HUES48 (cell line): ENCODE measurements around the gene TP53AIP1.

Source experiments
- H3K27ac ChIP-seq: one replicate; pipeline ENCODE4 v1.7.0; 2013; ENCODE audit warnings: low read depth, low read length, inconsistent platforms
- H3K27me3 ChIP-seq: 2 replicates; pipeline ENCODE4 v1.6.1; 2013; ENCODE audit warnings: mild to moderate bottlenecking, low read length; ENCODE audit not compliant: control insufficient read depth, insufficient read depth
- H3K36me3 ChIP-seq: 2 replicates; pipeline ENCODE4 v1.6.1; 2013; ENCODE audit warnings: low read length; ENCODE audit not compliant: control insufficient read depth, insufficient read depth
- H3K4me1 ChIP-seq: 2 replicates; pipeline ENCODE4 v1.6.1; 2013; ENCODE audit warnings: mild to moderate bottlenecking, low read length; ENCODE audit not compliant: control insufficient read depth, insufficient read depth
- H3K4me3 ChIP-seq: 2 replicates; pipeline ENCODE4 v1.5.1; 2013; ENCODE audit warnings: mild to moderate bottlenecking, low read depth, low read length
- H3K9ac ChIP-seq: 2 replicates; pipeline ENCODE4 v1.6.1; 2013; ENCODE audit warnings: mild to moderate bottlenecking, low read depth, low read length, moderate library complexity
- H3K9me3 ChIP-seq: 2 replicates; pipeline ENCODE4 v1.6.1; 2013; ENCODE audit warnings: low read length; ENCODE audit not compliant: control insufficient read depth, insufficient read depth

The TP53AIP1 gene

DNA sequence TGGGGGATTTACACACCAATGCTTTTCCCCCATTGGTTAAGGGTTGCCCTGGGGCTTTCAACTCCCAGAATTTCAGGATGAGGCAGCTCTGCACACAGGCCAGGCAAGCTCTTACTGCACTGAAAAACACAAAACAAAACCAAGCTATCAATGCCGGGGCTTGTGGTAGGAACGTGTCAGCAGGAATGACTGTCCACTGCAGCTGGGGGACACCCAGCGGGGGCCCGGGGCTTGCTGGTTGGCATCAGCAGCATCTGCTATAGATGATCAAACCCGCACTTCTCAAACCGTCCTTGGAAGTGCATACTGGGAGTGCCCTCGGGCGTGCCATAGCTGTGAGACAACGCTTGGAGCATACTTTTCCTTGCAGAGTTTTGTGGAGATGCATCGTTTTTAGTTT lies 7.7 kb downstream of the TP53AIP1 start:
- no peak overlapping the region for H3K27ac ChIP-seq
- no peaks in the 10 kb centered on the region for H3K9me3 ChIP-seq
- peaks cover 14% of the 10 kb centered on the region for H3K4me1 ChIP-seq
- no peak overlapping the region for H3K4me3 ChIP-seq
- no peak overlapping the region for H3K9ac ChIP-seq
- H3K27me3 ChIP-seq: peaks cover 36% of the 10 kb centered on the region
- H3K36me3 ChIP-seq: no peaks in the 10 kb centered on the region

DNA sequence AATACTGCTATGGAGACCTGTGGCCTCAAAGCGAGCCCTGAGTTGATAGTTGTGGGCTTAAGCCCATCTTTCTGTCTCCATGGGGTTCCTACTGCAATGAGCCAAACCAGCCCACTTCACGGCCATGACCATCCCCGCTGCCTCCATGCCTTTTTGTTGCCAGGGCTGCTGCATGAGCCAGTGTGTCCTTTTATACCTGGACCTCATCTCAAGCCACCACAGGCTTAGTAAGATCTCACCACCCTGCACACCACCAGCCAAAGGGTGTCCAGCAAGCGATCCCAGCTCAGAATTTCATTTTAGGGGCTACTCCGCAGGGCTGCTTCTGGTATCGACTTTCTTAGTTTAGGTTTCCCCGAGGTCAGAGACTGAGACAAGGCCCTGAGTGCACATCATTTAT lies 8.3 kb downstream of the TP53AIP1 start:
- Histone ChIP-seq H3K27ac (no peak overlapping the region), H3K36me3 (no peaks in the 10 kb centered on the region), H3K9me3 (no peaks in the 10 kb centered on the region), H3K27me3 (peaks cover 42% of the 10 kb centered on the region), H3K4me1 (peaks cover 19% of the 10 kb centered on the region), H3K4me3 (no peak overlapping the region), H3K9ac (no peak overlapping the region)

DNA sequence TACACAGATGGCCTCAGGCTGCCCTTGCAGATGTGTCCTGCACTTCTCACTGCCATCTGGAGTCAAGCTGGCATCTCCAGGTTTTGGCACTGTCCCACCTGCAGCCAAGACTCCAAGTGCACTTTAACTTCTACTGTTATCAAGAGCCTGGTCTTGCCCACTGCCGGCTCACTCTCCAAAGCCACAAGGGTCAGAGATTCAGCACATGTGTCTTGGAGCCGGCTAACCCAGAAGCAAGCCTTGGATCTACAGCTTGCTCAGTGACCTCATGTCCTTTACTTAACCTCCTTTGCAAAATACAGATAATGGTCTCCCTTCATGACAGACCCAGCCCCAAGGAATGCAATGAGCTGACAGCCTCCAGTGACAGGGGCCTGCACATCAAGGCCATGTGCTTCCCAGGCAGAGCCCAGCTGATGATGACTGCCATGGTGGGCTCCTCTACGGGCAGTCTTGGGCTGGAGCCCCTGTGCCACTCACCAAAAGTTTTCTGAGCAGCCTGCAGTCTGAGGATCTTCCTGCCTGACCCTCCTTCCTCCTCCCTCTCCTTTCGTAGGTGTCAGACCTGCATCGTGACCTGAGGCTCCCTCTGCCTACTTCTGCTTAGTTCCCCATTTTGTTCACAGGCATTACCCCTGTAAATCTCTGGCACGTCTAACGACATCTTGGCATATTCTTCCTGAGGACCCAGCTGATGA lies 9.0 kb downstream of the TP53AIP1 start:
- Histone ChIP-seq H3K36me3 (no peaks in the 10 kb centered on the region), H3K9ac (no peak overlapping the region), H3K4me1 (peaks cover 22% of the 10 kb centered on the region), H3K4me3 (no peak overlapping the region), H3K9me3 (no peaks in the 10 kb centered on the region), H3K27me3 (peaks cover 47% of the 10 kb centered on the region), H3K27ac (no peak overlapping the region)

- Histone ChIP-seq H3K9ac (no peak overlapping the region), H3K36me3 (no peaks in the 10 kb centered on the region), H3K4me3 (no peak overlapping the region), H3K4me1 (peaks cover 30% of the 10 kb centered on the region), H3K27ac (no peak overlapping the region), H3K27me3 (peaks cover 67% of the 10 kb centered on the region), H3K9me3 (no peaks in the 10 kb centered on the region)
These were observed 11.0 kb downstream of the TP53AIP1 start for GRCh38 chr11:128931668-128932067.

DNA sequence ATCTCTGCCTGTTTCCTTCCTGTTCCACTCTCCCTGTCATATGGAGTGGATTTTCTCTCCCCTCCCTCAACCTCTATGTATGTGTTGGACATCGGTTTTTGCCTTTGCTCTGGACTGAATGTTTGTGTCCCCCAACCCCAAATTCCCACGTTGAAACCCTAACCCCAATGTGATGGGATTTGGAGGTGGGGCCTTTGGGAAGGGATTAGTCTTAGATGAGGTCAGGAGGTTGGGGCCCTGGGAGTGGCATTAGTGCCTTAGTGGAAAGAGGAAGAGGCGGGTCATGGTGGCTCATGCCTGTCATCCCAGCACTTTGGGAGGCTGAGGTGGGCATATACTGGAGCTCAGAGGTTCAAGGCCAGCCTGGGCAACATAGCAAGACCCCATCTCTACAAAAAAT lies 11.6 kb downstream of the TP53AIP1 start:
- Histone ChIP-seq H3K27ac (no peak overlapping the region), H3K36me3 (no peaks in the 10 kb centered on the region), H3K27me3 (peaks cover 72% of the 10 kb centered on the region), H3K4me3 (no peak overlapping the region), H3K9me3 (no peaks in the 10 kb centered on the region), H3K4me1 (peaks cover 31% of the 10 kb centered on the region), H3K9ac (no peak overlapping the region)

GRCh38 chr11:128929991-128930390 lies 12.7 kb downstream of the TP53AIP1 start:
- H3K4me3 ChIP-seq: no peak overlapping the region
- no peaks in the 10 kb centered on the region for H3K36me3 ChIP-seq
- H3K9ac ChIP-seq: no peak overlapping the region
- H3K9me3 ChIP-seq: no peaks in the 10 kb centered on the region
- H3K27ac ChIP-seq: no peak overlapping the region
- peaks cover 82% of the 10 kb centered on the region for H3K27me3 ChIP-seq
- H3K4me1 ChIP-seq: peaks cover 37% of the 10 kb centered on the region

DNA sequence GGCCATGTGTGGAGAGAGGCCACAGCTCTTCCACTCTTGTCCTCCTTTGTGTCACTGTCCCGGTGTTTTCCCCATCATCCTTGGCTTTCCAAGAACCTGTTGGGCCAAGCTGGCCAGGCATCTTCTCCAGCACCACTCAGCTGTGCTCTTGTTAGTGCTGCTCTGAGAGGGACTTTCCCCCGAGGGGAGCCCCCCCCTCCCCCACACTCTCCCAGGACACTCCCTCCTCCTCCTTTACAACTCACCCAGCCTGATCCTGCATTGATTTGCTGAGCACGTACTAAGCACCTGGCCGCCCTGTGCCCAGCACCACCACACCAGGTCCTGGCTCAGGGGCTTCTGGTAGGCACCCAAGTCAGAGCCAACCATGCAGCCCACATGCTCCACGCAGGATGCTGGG lies 13.2 kb downstream of the TP53AIP1 start:
- Histone ChIP-seq H3K27ac (no peak overlapping the region), H3K9me3 (no peaks in the 10 kb centered on the region), H3K4me1 (peaks cover 37% of the 10 kb centered on the region), H3K9ac (no peak overlapping the region), H3K4me3 (no peak overlapping the region), H3K27me3 (peaks cover 82% of the 10 kb centered on the region), H3K36me3 (no peaks in the 10 kb centered on the region)

DNA sequence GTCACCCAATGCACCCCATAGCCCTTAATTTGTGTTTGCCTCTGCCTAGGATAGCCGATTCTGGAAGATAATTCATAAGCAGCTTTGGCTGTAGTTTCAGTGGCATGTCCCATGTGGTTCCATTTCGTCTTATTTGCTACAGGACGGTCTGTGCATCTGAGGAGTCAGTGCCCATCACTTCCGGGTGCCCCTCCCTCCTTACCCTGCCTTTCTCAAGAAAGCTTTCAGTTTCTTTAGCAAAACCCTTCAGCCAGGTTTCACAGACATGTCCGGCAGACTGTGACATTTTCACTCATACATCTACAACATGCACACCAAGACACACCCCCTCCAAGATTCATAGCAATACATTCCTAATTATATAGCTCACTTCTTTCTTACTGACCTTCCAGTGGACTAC lies 14.3 kb downstream of the TP53AIP1 start:
- Histone ChIP-seq H3K9ac (no peak overlapping the region), H3K27me3 (peaks cover 79% of the 10 kb centered on the region), H3K27ac (no peak overlapping the region), H3K4me1 (peaks cover 40% of the 10 kb centered on the region), H3K4me3 (no peak overlapping the region), H3K36me3 (no peaks in the 10 kb centered on the region), H3K9me3 (no peaks in the 10 kb centered on the region)

DNA sequence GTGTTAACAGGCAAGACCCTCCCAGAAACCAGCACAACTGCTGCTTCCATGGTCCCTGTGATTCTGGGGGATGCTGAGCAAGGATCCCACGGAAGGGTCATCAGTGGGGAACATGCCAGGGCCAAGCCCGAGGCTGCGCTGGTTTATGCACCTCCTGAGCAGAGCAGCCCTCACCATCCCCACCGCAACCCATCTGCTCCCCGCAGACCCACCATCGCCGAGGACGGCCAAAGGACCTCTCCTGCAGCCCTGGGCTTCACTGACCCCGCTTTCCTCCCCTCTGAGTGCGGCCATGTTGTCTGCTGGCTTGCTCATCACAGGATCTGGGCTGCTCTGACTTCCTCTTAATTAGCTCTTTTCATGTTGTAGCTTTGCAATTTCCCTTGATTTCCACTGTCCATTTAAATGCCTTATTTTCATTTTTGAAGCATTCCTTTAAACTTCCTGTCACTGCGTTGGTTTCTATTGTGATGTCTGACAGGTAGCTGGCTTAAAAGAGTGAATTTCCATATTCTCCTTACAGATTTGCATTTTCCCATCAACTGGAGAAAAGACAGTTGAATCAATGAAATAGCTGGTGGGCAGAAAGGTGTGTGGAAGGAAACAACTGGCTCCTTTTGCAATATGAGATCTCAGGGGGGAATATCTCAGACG lies 14.9 kb downstream of the TP53AIP1 start:
- Histone ChIP-seq H3K9me3 (no peaks in the 10 kb centered on the region), H3K4me1 (peaks cover 40% of the 10 kb centered on the region), H3K36me3 (no peaks in the 10 kb centered on the region), H3K9ac (no peak overlapping the region), H3K27me3 (peaks cover 73% of the 10 kb centered on the region), H3K27ac (no peak overlapping the region), H3K4me3 (no peak overlapping the region)

DNA sequence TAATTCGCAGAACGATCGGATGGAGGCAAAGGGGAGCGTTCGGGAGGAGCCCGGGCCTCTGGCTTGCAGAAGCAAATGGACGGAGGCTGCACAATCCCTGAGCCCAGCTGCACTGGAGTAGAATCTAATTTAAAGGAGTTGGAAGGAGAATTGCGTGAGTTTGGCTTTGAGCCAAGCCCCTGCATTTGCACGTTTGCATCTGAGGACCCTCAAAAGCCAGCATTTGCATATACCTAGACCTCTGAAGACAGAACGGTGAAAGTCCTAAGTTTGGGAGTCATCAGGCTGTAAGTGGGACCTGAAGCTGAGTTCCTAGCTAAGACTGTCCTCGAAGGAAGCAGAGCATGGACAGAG lies 15.6 kb downstream of the TP53AIP1 start:
- Histone ChIP-seq H3K27me3 (peaks cover 68% of the 10 kb centered on the region), H3K4me3 (no peak overlapping the region)

GRCh38 chr11:128926437-128927107 lies 16.1 kb downstream of the TP53AIP1 start:
- no peaks in the 10 kb centered on the region for H3K9me3 ChIP-seq
- peaks cover 40% of the 10 kb centered on the region for H3K4me1 ChIP-seq
- H3K27me3 ChIP-seq: peaks cover 63% of the 10 kb centered on the region
- no peak overlapping the region for H3K9ac ChIP-seq
- H3K4me3 ChIP-seq: no peak overlapping the region
- H3K36me3 ChIP-seq: no peaks in the 10 kb centered on the region
- no peak overlapping the region for H3K27ac ChIP-seq

More for the DNA sequence above, 15.6 kb downstream of the TP53AIP1 start:
- Histone ChIP-seq H3K9ac (no peak overlapping the region), H3K27ac (no peak overlapping the region), H3K9me3 (no peaks in the 10 kb centered on the region), H3K36me3 (no peaks in the 10 kb centered on the region), H3K4me1 (peaks cover 40% of the 10 kb centered on the region)
